GM18858 (cell line): ENCODE data around the gene POLA2.

ENCODE experiments used
- ATAC-seq: cut with Tn5 transposase; IDR thresholded peaks from one replicate; pipeline ENCODE4 v1.9.1; 2021; ENCODE audit not compliant: unreplicated experiment

POLA2 gene

GRCh38 chr11:65305501-65306268 lies 43.9 kb downstream of the POLA2 start:
- no peak for ATAC-seq

- ATAC-seq = no peak
Measured at GRCh38 chr11:65307298-65308229, 45.8 kb downstream of the POLA2 start.

GRCh38 chr11:65308281-65308891 lies 46.6 kb downstream of the POLA2 start:
- no peak for ATAC-seq

GRCh38 chr11:65309006-65309405 lies 47.2 kb downstream of the POLA2 start:
- no peak for ATAC-seq

- ATAC-seq = no peak
Measured at GRCh38 chr11:65310215-65310614, 48.5 kb downstream of the POLA2 start.

GRCh38 chr11:65310736-65311135 lies 49.0 kb downstream of the POLA2 start:
- ATAC-seq = no peak

GRCh38 chr11:65311170-65311678 lies 49.5 kb downstream of the POLA2 start:
- ATAC-seq = no peak

- ATAC-seq = peak; percentile 47
Measured at GRCh38 chr11:65314501-65315203, 52.9 kb downstream of the POLA2 start, which contains the start of gene CDC42EP2. CDC42EP2 (plus strand) TSS chr11:65314866; CDS start chr11:65320899, 6,033 bp downstream.

- no peak for ATAC-seq
Measured at GRCh38 chr11:65315204-65315865, 53.6 kb downstream of the POLA2 start.

- ATAC-seq = no peak
Measured at GRCh38 chr11:65315866-65316226, 54.1 kb downstream of the POLA2 start.

- ATAC-seq = no peak
Measured at GRCh38 chr11:65316227-65317024, 54.7 kb downstream of the POLA2 start.

- no peak for ATAC-seq
Measured at GRCh38 chr11:65317025-65317786, 55.4 kb downstream of the POLA2 start.

- ATAC-seq = no peak
Measured at GRCh38 chr11:65320386-65321075, 58.8 kb downstream of the POLA2 start.

GRCh38 chr11:65321076-65321475 lies 59.3 kb downstream of the POLA2 start:
- ATAC-seq = no peak

GRCh38 chr11:65321828-65322485 lies 60.2 kb downstream of the POLA2 start:
- ATAC-seq = no peak

GRCh38 chr11:65323813-65324212 lies 62.1 kb downstream of the POLA2 start:
- no peak for ATAC-seq

GRCh38 chr11:65325435-65325834 lies 63.7 kb downstream of the POLA2 start:
- ATAC-seq = no peak
